Measurements from ENCODE around the gene CFAP57. TPM values are rescaled to one million over a fixed set of nuclear protein-coding genes. Genes with fewer than 3 reads are reported as not detected.

Gene CFAP57
- total RNA-seq, 2 experiments from 2014 or later, result 0.12 to 0.14 TPM

DNA sequence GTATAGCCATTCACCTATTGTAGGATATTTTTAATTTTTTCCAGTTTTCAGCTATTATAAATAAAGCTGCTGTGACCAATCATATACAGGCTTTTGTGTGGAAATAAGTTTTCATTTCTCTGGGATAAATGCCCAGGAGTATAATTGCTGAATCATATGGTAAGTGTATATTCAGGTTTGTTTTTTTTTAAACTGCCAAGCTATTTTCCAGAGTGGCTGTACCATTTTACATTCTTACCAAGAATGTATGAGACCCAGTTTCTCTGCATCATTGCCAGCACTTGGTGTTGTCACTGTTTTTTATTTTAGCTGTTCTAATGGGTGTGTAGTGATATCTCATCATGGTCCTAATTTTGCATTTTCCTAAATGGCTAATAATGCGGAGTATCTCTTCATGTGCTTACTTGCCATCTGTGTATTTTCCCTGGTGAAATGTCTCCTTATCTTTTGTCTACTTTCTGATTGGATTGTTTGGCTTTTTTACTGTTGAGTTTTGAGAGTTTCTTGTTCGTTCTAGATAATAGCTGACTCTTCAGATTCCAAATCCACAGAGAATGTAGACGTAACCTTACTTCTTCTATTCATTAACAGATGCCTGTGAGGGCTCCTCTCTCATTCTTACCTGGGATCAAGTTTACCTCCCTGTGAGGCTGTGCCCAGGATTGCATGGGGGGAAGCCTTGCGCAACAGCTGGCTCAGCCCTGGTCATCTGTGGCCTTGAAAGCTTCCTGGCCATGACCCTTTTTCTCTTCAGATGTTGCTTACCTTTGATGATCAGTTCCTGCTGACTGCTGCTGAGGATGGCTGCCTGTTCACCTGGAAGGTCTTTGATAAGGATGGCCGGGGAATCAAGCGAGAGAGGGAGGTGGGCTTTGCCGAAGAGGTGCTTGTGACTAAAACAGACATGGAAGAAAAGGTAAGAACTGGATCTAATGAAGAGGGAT lies 42.6 kb downstream of the CFAP57 start:
- DNase-seq, result no peak
- CTCF ChIA-PET, result interaction anchor here (1.9 kb wide), 1 partner anchor 12 kb away, joined by 6 read pairs; no protein-coding TSS in a partner anchor
- Mint-ChIP-seq H3K27ac (no peak overlapping the region), H3K9me3 (no peaks in the 10 kb centered on the region), H3K27me3 (ENCODE audit: low read depth) (peaks cover 3% of the 10 kb centered on the region), H3K36me3 (ENCODE audit: low read depth) (no peaks in the 10 kb centered on the region), H3K4me1 (ENCODE audit: low read depth) (no peaks in the 10 kb centered on the region), H3K4me3 (no peak overlapping the region)
- intact Hi-C loops (cut with micrococcal nuclease), result no loop called here

DNA sequence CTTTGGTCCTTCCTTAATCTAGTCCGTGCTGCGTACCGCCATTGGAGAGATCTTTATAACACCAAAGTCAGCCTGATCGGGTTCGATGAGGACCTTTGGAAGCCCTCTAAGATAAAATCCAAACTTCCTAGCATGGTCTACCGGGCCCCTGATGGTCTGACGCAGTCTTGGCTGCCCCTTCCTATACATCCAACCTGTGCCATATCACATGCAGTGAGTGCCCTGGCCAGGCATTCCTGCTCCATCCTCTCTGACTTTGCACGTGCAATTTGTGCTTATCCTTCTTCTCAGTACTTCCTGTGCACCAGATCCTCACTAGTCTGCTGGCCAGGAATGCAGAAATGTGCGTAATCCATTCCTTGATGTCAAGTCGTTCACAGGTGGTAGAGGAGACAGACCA lies 45.6 kb downstream of the CFAP57 start:
- peaks cover 6% of the 10 kb centered on the region for H3K4me1 Mint-ChIP-seq (ENCODE audit: low read depth)
- H3K27me3 Mint-ChIP-seq (ENCODE audit: low read depth), result peaks cover 3% of the 10 kb centered on the region
- DNase-seq, result no peak
- intact Hi-C loops (cut with micrococcal nuclease), result no loop called here
- no peak overlapping the region for H3K27ac Mint-ChIP-seq
- H3K4me3 Mint-ChIP-seq, result no peak overlapping the region
- H3K9me3 Mint-ChIP-seq, result no peaks in the 10 kb centered on the region
- H3K36me3 Mint-ChIP-seq (ENCODE audit: low read depth), result no peaks in the 10 kb centered on the region
- CTCF ChIA-PET, result interaction anchor here (0.9 kb wide), 1 partner anchor 9 kb away, joined by 3 read pairs; no protein-coding TSS in a partner anchor

DNA sequence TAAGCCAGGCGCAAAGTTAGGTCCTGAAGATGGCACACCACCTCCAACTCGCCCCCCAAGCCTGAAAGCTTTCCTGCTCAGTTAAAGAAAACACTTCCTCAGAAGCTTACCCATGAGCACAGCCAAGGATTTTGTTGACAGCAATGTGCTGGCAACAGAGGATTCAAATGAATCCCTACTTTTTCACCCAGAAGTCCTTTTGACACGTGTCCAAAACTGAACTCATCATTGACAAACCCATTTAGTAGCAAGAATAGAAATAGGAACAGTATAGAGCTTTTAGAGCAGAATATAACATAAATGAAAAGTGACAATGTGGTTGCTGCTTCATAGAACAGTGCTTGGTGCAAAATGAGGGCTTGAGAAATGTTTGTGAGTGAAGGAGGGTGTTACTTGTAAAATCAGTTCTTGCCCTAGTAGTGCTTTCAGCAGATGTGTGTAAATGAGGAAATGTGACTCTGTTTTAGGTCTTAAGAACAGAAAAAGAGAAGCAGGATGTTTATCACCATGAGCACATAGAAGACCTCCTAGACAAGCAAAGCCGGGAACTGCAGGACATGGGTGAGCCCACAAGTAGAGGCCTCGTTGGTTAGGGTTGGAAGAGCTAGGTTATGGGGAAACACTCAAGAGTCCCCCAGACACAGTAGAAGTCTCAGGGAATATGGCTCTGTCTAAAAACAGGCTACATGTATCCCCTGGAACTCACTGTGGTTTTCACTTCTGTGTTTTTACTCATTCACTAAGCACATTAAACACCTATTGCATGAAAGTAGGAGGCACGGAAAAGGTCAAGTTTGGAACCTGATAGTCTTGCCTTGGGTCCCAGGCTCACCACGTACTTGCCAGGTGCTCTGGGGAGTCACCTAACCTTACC lies 49.0 kb downstream of the CFAP57 start:
- intact Hi-C loops (cut with micrococcal nuclease), result loop anchor here (10.0 kb wide), 1 partner anchor 714 kb away; the partner anchor contains the start of gene ARTN
- no peaks in the 10 kb centered on the region for H3K27me3 Mint-ChIP-seq (ENCODE audit: low read depth)
- H3K27ac Mint-ChIP-seq, result no peak overlapping the region
- CTCF ChIA-PET, result interaction anchor here (1.0 to 1.2 kb wide), 2 partner anchors 193 kb away, joined by 3 read pairs; no protein-coding TSS in a partner anchor
- no peak overlapping the region for H3K4me3 Mint-ChIP-seq
- H3K36me3 Mint-ChIP-seq (ENCODE audit: low read depth), result no peaks in the 10 kb centered on the region
- H3K4me1 Mint-ChIP-seq (ENCODE audit: low read depth), result peaks cover 6% of the 10 kb centered on the region
- no peaks in the 10 kb centered on the region for H3K9me3 Mint-ChIP-seq
- DNase-seq, result no peak

DNA sequence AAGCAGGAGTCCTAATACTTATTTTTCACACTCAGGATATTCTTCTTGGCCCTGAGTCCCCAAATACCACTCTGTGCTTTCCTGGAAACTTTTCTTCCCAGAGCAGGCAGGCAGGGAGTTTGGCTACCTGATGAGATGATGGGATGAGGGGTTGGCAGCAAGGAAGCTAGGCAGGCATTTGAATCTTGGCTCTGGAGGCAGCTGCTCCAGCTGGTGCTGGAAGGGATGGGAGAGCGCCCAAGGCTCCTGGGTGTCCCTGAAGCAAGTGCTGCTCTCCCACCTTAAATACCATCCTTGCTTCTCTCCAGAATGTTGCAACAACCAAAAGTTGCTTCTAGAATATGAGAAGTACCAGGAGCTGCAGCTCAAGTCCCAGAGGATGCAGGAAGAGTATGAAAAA lies 49.7 kb downstream of the CFAP57 start:
- Mint-ChIP-seq H3K4me1 (ENCODE audit: low read depth) (peaks cover 6% of the 10 kb centered on the region), H3K27me3 (ENCODE audit: low read depth) (peaks cover 2% of the 10 kb centered on the region), H3K27ac (no peak overlapping the region), H3K9me3 (no peaks in the 10 kb centered on the region), H3K4me3 (no peak overlapping the region), H3K36me3 (ENCODE audit: low read depth) (no peaks in the 10 kb centered on the region)
- DNase-seq, result no peak
- CTCF ChIA-PET, result interaction anchor here (1.0 kb wide), 1 partner anchor 192 kb away, joined by 3 read pairs; no protein-coding TSS in a partner anchor
- intact Hi-C loops (cut with micrococcal nuclease), result loop anchor here (10.0 kb wide), 1 partner anchor 713 kb away; the partner anchor contains the start of gene ARTN

DNA sequence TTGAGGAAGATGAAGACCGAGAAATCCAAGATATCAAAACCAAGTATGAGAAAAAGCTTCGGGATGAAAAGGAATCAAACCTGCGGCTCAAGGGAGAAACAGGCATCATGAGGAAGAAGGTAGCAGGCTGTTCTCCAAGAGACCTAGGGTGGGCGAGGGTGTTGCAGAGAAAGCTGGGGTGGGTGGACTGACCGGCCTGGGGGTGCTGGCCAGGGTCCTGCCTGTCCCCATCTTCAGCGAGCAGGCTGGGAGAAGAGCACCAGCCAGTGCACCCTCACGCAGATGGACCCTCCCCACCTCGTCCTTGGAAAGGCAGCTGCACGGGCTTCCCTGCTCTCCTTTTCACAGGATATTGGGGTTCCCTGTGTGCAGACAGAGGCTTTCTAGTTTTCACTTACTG lies 50.7 kb downstream of the CFAP57 start:
- CTCF ChIA-PET, result no interaction called here
- Mint-ChIP-seq H3K27me3 (ENCODE audit: low read depth) (peaks cover 2% of the 10 kb centered on the region), H3K4me1 (ENCODE audit: low read depth) (peaks cover 6% of the 10 kb centered on the region), H3K4me3 (no peak overlapping the region), H3K36me3 (ENCODE audit: low read depth) (no peaks in the 10 kb centered on the region), H3K27ac (no peak overlapping the region), H3K9me3 (no peaks in the 10 kb centered on the region)
- intact Hi-C loops (cut with micrococcal nuclease), result loop anchor here (10.0 kb wide), 1 partner anchor 712 kb away; the partner anchor contains the start of gene ARTN
- DNase-seq, result no peak

DNA sequence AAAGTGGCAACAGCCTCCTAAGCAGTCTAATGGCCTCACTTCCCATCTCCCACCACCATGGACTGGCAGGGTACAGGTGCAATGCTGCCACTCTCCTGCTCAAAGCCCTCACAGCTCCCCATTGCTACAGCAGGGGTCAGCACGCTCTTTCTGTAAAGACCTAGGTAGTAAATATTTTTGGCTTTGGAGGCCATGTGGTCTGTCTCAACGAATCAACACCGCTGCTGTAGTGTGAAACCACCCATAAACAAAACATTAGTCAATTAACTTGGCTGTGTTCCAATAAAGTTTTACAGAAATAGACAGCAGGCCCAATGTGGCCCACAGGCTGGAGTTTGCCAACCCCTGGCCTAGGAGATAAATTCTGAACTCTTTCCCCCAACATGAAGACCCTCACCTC lies 53.0 kb downstream of the CFAP57 start:
- Mint-ChIP-seq H3K36me3 (ENCODE audit: low read depth) (no peaks in the 10 kb centered on the region), H3K4me1 (ENCODE audit: low read depth) (peaks cover 6% of the 10 kb centered on the region), H3K27ac (no peak overlapping the region), H3K9me3 (no peaks in the 10 kb centered on the region), H3K27me3 (ENCODE audit: low read depth) (peaks cover 2% of the 10 kb centered on the region), H3K4me3 (no peak overlapping the region)
- DNase-seq, result no peak
- CTCF ChIA-PET, result interaction anchor here (0.6 to 1.0 kb wide), 2 partner anchors 189 to 461 kb away, joined by 3 to 4 read pairs; no protein-coding TSS in a partner anchor
- intact Hi-C loops (cut with micrococcal nuclease), result loop anchor here (5.0 to 10.0 kb wide), 2 partner anchors 302 to 710 kb away; partner anchors contain the start of gene ARTN

DNA sequence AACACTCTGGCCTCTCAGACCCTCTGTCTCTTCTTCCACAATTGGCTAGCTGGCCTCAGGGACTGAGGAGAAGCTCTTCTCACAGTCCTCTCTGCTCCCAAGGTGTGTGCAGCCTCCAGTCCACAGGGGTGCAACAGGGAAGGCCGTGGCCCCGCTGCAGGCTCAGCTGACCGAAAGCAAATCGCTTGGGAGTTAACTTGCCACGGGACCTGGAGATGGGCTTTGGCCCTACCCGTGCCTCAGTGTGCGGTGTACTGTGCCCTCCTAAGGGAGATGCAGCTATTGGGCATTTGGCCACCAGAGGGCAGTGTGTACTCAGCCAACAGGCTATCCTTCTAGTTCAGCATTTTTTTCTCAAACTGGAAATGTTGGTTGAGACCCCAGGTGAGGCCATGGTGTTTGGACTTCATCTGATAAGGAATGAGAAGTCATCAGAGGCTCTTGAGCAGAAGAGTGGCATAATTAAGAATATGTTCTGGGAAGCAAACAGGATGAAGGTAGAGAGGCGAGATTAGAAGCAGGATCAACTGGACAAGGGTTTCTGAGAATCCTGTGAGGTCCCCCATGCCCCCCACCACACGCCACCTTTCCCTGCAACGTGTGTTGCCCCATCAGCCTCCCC lies 55.1 kb downstream of the CFAP57 start:
- Mint-ChIP-seq H3K36me3 (ENCODE audit: low read depth) (no peaks in the 10 kb centered on the region), H3K4me3 (no peak overlapping the region), H3K4me1 (ENCODE audit: low read depth) (no peaks in the 10 kb centered on the region), H3K27ac (no peak overlapping the region), H3K9me3 (no peaks in the 10 kb centered on the region), H3K27me3 (ENCODE audit: low read depth) (peaks cover 2% of the 10 kb centered on the region)
- DNase-seq, result peak; percentile 93
- CTCF ChIA-PET, result interaction anchor here (0.7 to 2.3 kb wide), 23 partner anchors 8 to 707 kb away, joined by 3 to 35 read pairs (median 4); partner anchors contain the start of genes CDC20 and HYI
- intact Hi-C loops (cut with micrococcal nuclease), result loop anchor here (1.0 to 10.0 kb wide), 4 partner anchors 131 to 708 kb away; partner anchors contain the start of genes ARTN and CDC20

DNA sequence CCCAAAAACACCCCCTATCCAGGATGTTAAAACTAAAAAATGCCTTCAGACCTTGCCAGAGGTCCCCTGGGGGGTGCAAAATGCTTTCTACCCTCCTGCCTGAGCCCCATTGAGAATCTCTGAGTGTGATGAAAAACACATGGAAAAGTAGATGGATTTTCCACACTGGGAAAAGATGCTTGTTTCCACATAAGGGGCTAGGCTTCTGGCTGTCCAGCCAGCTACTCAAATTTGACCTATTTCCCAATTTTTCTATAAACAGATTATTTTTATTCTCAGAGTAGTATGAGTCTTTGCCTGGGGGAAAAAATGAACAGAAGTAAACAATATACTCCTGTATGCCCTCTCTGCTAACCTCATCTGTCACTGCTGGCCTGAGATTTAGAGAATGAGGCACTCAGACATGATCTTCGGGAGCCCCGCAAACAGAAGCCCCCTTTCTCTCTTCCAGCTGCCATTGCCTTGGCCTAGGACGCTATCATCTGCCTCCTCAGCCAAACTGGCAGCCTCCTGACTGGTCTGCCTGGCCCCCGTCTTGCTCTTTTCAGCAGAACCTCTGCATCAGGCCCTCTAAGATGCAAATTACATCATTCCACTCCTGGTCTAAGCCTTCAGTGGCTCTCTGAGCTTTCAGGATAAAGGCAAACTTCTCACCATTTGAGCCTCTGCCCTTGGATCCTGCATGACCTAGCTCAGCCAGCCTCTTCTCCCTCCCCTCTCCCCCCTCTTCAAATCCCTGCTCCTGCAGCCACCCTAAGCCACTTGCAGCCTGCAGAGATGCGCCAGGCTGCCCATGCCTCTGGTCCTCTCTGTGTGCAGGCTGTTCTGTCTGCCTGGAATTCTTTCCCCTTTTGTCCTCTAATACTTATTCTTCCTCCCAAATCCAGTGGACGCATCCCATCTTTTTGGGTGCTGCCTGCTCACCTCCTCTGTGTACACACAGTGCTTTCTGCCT lies 58.0 kb downstream of the CFAP57 start:
- H3K27me3 Mint-ChIP-seq (ENCODE audit: low read depth), result peaks cover 3% of the 10 kb centered on the region
- H3K4me3 Mint-ChIP-seq, result no peak overlapping the region
- CTCF ChIA-PET, result interaction anchor here (1.2 to 1.7 kb wide), 3 partner anchors 11 to 208 kb away, joined by 3 to 6 read pairs (median 4); no protein-coding TSS in a partner anchor
- H3K36me3 Mint-ChIP-seq (ENCODE audit: low read depth), result no peaks in the 10 kb centered on the region
- DNase-seq, result no peak
- H3K27ac Mint-ChIP-seq, result no peak overlapping the region
- intact Hi-C loops (cut with micrococcal nuclease), result loop anchor here (5.0 to 10.0 kb wide), 2 partner anchors 297 to 705 kb away; partner anchors contain the start of gene ARTN
- H3K4me1 Mint-ChIP-seq (ENCODE audit: low read depth), result no peaks in the 10 kb centered on the region
- H3K9me3 Mint-ChIP-seq, result no peaks in the 10 kb centered on the region

DNA sequence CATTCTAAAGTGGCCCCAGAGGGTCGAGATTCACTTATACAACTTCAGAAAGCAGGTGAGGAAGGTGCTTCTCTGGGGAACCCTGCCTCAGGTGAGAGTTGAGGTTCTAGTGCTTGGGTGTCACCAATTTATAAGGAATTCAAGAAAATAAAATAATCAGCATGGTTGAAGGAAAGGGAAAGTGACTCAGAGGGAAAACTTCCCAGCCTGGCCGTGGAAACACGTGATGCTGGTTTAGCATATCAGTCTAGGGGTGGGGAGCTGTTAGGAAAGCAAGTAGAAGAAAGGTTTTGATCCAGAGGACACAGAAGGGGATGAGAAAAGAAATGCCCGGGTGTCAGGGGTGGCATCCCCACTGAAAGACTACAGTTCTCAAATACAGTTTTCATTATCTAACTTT lies 59.9 kb downstream of the CFAP57 start:
- intact Hi-C loops (cut with micrococcal nuclease), result no loop called here
- no peak overlapping the region for H3K4me3 Mint-ChIP-seq

DNA sequence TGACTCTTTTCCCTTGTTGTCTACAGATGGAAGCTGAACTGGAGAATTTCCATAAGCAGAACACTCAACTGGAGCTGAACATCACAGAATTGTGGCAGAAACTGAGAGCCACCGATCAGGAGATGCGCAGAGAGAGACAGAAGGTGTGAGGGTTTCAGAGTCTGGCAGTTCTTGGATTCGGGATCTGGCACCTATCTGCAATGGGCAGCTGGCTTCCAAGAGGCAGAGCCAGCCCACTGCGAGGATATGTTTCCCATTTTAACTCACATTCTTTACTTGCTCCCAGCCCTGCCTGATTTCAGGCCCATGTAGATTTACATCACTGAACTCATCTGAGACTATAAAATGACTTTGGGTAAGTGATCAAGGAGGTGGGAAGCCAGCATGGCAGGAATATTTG lies 60.4 kb downstream of the CFAP57 start:
- H3K4me1 Mint-ChIP-seq (ENCODE audit: low read depth), result no peaks in the 10 kb centered on the region
- no peak overlapping the region for H3K27ac Mint-ChIP-seq
- intact Hi-C loops (cut with micrococcal nuclease), result no loop called here
- no peak overlapping the region for H3K4me3 Mint-ChIP-seq
- H3K36me3 Mint-ChIP-seq (ENCODE audit: low read depth), result no peaks in the 10 kb centered on the region
- no peaks in the 10 kb centered on the region for H3K9me3 Mint-ChIP-seq
- peaks cover 2% of the 10 kb centered on the region for H3K27me3 Mint-ChIP-seq (ENCODE audit: low read depth)
- CTCF ChIA-PET, result interaction anchor here (1.7 kb wide), 1 partner anchor 11 kb away, joined by 5 read pairs; no protein-coding TSS in a partner anchor
- DNase-seq, result no peak

More for the DNA sequence above, 59.9 kb downstream of the CFAP57 start:
- Mint-ChIP-seq H3K27me3 (ENCODE audit: low read depth) (peaks cover 2% of the 10 kb centered on the region), H3K36me3 (ENCODE audit: low read depth) (no peaks in the 10 kb centered on the region), H3K4me1 (ENCODE audit: low read depth) (no peaks in the 10 kb centered on the region), H3K9me3 (no peaks in the 10 kb centered on the region), H3K27ac (no peak overlapping the region)
- DNase-seq, result no peak
- CTCF ChIA-PET, result no interaction called here
